Panc1 (cell line): ENCODE data around the gene FMNL3.

Experiments used
- CTCF ChIP-seq: fragments of 450-650 bp; IDR thresholded peaks from 2 replicates; pipeline ENCODE4 v1.5.1; 2017; ENCODE audit warnings: mild to moderate bottlenecking
- POLR2AphosphoS5 ChIP-seq: IDR thresholded peaks from 2 replicates; pipeline ENCODE4 v1.6.1; 2012; ENCODE audit warnings: mild to moderate bottlenecking, low read depth, low read length, moderate library complexity
- REST ChIP-seq, 2 experiments: IDR thresholded peaks; 2 replicates each; pipeline ENCODE4 v1.6.1; 2011 to 2012; ENCODE audit warnings: low read depth in 2 of 2, control low read depth in 1 of 2, low read length in 1 of 2, mild to moderate bottlenecking in 1 of 2, moderate library complexity in 1 of 2; ENCODE audit not compliant: insufficient read depth in 1 of 2

DNA sequence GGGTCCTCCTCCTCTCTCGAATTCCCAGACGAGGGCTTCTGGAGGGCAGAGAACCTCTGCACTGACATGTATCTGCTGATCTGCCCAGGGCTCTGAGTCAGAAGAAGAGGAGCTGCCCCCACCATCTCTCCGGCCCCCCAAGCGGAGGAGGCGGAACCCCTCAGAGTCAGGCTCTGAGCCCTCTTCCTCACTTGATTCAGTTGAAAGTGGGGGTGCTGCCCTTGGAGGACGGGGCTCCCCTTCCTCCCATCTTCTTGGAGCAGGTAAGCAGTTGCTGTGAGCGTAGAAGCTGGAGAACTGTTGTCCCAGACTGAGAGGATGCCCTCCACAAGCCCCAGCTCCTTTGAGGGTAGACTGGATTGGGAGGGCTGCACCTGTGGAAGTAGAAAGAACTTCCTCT is 64.1 kb downstream of the FMNL3 start:
- no peak for TF ChIP-seq POLR2AphosphoS5
- TF ChIP-seq CTCF = no peak
- TF ChIP-seq REST (IDR thresholded peaks at IDR 0.05; ENCODE audit: insufficient read depth in 1 of 2, low read depth in 2 of 2, low read length in 1 of 2) = no peak
